MM.1S (cell line): Measurements from ENCODE around the gene KCTD5.

Experiments
- EZH2phosphoT487 ChIP-seq: fragments of 300-600 bp; sonication (generic); IDR thresholded peaks from 2 replicates; pipeline ENCODE4 v1.6.1; 2018; ENCODE audit warnings: antibody characterized with exemption, low read length
- TF ChIP-seq, protein P1 (sequence below): fragments of 300-600 bp; sonication (generic); IDR thresholded peaks from 2 replicates; pipeline ENCODE4 v1.5.1; 2016; ENCODE audit warnings: antibody characterized with exemption, low read length, mixed read lengths

GRCh38 chr16:2701713-2702437 is 19.6 kb downstream of the KCTD5 start:
- TF ChIP-seq, protein P1, sequence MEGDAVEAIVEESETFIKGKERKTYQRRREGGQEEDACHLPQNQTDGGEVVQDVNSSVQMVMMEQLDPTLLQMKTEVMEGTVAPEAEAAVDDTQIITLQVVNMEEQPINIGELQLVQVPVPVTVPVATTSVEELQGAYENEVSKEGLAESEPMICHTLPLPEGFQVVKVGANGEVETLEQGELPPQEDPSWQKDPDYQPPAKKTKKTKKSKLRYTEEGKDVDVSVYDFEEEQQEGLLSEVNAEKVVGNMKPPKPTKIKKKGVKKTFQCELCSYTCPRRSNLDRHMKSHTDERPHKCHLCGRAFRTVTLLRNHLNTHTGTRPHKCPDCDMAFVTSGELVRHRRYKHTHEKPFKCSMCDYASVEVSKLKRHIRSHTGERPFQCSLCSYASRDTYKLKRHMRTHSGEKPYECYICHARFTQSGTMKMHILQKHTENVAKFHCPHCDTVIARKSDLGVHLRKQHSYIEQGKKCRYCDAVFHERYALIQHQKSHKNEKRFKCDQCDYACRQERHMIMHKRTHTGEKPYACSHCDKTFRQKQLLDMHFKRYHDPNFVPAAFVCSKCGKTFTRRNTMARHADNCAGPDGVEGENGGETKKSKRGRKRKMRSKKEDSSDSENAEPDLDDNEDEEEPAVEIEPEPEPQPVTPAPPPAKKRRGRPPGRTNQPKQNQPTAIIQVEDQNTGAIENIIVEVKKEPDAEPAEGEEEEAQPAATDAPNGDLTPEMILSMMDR = no peak
- TF ChIP-seq EZH2phosphoT487 = no peak
